Transverse colon (tissue), 3 donors: ENCODE results near the gene ZMIZ1.

Experiments
- CTCF ChIP-seq, 5 experiments: fragments of 200-600 bp in 3 of 5; fragments of 450-650 bp in 2 of 5; sonication (generic) in 3 of 5; IDR thresholded peaks; 1 replicate in 2 of 5; 2 replicates in 3 of 5; pipeline ENCODE4 v1.5.1; 2016 to 2017; ENCODE audit warnings: antibody characterized with exemption in 5 of 5, inconsistent platforms in 3 of 5, mild to moderate bottlenecking in 2 of 5, moderate library complexity in 1 of 5
- EP300 ChIP-seq: sonication (generic); formaldehyde crosslinking; IDR thresholded peaks from one replicate; pipeline ENCODE4 v1.6.1; 2017; ENCODE audit warnings: antibody characterized with exemption, low read depth
- POLR2A ChIP-seq: fragments of 450-650 bp; IDR thresholded peaks from one replicate; pipeline ENCODE4 v1.6.1; 2016; ENCODE audit warnings: antibody characterized with exemption, mild to moderate bottlenecking, moderate library complexity

DNA sequence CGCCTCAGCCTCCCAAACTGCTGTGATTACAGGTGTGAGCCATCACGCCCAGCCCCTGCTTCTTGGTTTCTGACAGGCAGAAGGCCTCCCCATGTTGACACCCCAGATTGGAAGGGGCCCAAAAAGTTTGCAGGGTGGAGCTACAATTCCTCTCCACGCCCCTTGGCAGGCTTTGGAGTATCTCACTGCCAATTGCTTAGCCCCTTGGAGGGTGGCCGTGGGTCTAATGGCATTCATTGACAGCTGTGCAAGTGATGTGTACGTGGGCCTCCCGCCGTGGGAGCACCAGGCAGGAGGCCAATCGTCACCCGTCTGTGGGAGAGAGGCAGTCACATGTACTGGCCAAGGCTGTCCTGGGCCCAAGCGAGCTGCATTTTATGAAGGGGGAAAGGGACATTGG, 204.8 kb downstream of the ZMIZ1 start:
- TF ChIP-seq CTCF (IDR thresholded peaks at IDR 0.05): no peak
- no peak for TF ChIP-seq POLR2A
- TF ChIP-seq EP300: no peak
